ENCODE data around the gene LRTM2.

The LRTM2 gene

DNA sequence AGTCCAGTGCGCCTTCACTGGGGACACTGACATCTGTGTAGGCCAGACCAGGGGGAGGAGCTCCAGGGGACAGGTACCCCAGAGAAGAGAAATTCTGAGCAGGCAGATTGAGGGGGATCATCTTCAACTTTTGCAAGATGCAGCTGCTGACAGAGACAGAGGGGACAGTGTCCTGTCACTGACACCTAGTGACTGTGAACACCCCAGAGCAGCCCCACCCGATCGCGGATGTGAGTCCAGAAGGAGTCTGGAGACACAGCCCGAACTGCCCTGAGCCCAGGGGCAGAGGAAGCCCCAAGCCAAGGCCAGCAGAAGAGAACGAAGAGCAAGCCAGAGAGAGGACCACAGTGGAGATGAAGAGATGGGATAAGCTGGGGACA, 21.7 kb upstream of the LRTM2 start:
- no peak for DNase-seq

DNA sequence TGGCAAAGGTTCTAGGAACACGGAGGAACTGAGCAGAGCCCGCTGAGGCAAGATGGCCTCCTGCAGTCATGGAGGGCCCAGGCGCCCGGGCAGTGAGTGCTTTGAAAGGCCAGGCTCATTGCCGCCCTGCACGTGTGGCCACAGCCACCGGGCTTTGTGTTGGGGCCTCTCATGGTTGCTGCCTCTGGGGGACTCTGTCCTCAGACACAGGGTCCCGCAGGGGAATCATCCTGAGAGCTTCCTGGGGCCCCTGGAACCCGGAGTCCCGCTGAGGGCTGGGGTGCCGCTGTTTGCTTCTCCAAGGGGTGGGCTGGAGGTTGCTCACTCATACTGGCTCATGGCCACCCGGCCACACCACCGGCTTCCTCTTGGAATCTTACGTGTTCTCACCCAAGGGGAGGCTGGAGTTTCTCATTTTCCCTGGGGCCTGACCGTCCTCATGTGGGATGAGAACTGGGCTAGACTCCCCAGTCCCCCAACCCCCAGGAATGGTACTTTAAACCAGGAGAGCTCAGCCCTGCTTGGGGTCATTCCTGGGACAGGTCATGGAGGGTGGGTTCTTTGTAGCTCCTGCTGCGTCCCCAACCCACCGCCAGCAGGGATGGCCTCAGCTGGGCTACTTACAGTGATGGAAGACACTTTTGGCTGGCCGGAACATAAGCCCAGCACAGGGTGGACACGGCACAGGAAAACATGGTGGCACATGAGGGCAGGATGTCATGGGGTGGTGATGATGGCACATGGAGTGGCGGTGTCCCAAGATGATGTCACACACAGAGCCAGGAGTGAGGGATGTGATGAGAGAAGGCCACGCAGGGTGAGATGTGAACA, 21.1 kb upstream of the LRTM2 start:
- DNase-seq = no peak

DNA sequence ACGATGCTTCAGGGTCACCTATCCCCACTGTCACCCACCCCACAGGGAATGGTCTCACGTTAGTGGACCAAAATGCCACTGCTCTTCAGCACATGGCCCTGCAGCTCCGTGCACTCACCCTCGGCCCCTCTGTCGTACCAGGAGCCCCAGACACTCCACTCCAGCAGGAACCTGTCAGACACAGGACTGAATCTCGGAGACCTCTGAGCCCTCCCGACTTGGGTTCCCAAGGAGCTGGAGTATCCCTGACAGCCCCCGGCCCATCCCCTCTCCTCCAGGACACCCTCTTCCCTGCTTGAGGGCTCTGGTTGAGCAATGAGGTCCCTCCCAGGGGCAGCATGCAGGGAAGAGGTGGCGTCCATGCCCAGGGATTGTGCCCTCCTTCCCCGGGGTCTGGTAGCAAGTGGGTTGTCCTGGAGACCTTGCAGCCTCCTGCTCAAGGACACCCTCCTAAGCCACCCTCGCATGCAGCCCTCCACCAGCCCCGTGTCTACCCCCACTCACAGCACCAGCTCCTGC, 20.4 kb upstream of the LRTM2 start:
- DNase-seq = no peak

DNA sequence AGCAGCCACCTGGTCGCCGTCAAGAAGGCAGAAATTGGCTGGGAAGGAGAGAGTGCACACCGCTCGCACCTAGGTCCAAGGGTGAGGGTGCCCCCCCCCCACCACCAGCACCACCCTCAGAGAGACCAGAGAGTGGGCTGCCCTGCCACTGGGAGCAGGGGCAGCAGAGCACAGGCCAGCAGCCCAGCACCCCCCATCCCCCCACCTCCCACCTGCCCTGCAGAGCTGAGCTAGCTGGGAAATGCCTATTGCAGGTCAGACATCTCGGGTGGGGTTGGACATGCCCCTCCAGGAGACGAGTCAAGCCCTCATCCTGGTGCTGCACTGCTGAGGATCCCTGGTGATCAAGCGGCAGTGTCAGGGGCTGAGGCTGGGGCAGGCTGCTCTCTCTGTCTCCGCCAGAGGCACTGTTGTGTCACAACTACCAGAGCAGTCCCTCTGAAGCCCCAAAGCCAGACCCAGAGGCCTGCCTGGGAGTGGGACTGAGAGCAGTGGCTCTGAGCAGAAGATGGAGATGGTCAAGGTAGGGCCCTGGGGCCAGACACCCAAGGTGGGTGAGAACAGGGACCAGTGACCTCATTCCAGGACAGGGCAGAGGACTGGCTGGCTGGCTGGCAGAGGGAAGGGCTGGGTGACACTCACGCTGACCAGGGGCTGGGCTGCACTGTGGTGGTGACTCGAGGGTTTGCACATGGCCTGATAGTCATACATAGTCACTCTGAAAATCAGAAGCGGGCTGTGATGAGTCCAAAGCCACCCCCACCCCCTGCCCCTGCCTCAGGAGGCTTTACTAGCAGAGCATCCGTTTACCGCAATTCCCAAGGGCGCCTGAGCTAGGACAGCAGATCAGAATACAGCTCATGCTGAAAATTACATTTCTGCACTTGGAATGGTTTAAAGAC, 19.7 kb upstream of the LRTM2 start:
- no peak for DNase-seq

DNA sequence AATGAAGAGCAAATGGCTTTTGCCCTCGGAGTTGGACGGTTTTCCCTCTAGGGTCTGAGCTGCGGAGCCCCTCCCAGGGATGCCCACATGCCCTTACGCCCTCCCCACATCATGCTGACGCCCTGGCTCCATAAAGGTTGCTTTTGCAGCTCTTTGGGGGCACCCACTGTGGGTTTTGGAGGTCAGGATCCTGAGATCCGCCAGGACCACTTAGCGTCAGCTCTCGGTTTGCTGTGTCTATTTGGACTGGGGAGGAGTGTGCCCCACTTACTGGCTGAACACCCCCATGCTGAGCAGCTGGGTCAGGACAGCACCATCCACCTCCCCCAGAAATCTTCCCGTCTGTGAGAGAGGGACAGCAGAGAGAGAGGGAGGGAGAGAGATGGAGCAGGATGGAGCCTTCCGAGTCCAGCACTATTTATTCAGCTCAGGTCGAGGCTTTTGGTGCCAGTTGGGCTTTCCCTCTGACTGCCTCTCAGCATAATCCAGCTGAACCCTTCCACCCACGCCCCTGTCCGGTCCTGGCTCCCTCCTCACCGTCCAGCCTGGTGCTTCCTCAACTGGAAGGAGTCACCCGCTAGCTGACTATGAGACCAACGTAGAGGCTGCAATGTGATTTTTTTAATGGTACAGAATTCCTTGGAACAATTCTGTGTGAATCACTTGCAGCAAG, 18.9 kb upstream of the LRTM2 start:
- DNase-seq = no peak

DNA sequence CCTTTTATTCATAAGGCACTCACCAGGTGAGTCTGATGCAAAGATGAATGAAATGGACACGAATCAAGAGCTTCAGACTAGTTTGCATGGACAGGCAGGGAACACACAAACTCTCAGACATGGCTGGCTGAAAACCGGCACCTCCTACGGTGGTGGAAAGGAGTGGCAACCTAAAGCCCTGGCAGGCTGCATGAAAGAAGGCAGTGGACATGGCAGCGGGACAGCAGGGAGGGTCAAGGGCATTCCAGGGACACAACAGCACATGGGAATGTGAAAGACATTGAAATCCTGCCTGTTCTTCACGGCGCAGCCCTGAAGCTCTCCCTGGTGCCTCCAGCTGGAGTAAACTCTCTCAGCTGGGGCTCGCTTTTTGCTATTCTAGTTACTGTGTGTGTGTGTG, 16.6 kb upstream of the LRTM2 start:
- DNase-seq = no peak

DNA sequence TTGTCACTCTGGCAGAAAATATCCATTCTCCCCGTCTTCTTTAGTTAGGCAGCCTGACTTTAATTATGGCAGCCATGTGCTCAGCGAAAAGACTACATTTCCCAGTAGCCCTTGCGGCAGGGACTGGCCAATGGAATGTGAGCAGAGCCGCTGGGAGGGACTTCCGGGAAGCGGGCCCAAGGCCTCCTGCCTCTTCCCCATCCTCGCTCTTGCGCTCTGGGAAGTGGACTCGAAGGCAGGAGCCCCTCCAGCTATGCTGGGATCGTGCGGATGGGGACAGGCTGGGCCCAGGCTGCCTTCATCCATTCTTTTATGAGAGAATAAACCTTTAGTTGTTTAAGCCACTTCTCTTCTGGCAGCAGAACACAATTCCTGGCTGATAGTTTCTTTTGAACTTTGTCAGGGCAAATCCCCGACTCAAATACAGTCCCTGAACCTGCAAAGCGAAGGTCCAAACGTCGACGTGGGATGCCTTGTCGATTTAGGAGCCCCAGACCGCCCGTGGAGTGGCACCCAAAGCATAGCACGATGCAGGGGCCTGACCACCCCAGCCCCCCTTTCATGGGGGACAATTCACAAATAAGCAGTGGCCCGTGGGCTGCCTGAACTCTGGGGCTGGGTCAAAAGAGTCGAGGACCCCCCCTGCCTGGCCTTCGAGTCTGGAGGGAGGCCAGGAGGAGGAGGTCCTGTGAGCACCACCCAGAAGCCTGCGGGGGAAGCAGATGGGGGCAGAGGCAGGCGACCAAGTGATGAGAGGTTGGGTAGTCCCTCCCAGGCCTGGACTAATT, 15.6 kb upstream of the LRTM2 start:
- DNase-seq = peak in 1 of 2 experiments; percentile 70

DNA sequence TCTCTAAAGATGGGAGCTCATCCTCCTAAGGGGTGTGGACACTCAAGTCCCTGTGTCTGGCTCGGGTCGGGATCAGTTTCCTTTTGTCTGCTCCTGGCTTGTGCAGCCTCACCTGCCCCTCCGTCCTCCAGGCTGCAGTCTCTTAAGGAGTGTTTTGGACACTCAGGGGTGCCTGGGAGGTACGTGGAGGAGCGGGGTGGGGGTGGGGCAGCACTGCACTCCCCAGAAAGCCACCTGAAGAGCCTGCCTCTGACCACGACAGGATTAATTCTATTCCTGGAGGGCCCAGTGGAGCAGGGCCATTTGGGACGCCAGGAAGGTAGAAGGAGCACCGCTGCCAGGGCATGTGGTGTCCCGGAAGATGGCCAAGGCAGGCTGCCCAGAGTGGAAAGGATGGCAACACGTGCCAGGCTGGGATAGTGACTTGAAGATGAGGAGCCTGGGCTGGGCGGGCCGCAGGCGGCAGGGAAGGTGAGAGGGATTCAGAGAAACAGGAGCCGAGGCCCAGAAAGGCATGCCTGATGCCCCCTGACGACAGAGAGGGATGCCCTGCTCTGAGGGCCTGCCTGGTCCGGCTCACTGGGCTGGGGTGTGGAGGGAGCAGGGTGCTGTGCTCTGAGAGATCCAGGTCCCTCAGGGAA, 14.8 kb upstream of the LRTM2 start:
- peak; percentile 27 to 65 for DNase-seq

DNA sequence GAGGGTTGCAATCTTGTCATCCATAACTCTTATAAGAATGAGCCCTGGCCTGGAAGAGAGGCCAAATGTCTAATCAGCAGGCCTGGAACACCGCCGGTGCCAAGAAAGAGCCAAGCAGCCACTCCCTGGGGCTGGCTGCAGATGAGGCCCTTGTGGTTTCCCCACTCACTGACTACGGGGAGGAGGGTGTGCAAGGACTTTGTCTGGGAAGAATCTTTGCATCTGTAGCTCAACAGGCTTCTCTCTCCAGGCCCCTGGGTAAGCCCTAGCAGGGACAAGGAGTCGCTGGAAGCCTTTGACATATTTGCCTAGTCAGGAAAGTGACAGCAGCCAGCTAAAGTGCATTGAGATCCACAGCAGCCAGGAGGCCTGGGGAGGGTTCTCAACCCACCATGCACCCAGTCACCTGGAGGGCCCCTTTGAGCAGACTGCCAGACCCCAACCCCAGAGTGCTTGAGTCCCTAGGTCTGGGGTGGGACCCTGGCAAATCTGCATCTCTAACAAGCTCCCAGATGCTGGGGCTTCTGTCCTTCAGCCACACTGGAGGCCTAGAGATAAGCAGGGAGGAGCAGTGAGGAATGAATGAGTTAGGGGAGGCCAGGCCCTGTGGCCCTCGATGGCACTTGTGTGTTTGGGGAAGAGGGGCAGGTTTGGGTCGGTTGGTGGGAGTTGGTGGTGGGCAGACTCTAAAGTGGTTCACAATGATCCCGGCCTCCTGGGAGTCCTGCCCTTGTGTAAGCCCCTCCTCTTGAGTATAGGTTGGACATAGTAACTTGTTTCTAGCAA, 13.9 kb upstream of the LRTM2 start:
- DNase-seq = no peak

DNA sequence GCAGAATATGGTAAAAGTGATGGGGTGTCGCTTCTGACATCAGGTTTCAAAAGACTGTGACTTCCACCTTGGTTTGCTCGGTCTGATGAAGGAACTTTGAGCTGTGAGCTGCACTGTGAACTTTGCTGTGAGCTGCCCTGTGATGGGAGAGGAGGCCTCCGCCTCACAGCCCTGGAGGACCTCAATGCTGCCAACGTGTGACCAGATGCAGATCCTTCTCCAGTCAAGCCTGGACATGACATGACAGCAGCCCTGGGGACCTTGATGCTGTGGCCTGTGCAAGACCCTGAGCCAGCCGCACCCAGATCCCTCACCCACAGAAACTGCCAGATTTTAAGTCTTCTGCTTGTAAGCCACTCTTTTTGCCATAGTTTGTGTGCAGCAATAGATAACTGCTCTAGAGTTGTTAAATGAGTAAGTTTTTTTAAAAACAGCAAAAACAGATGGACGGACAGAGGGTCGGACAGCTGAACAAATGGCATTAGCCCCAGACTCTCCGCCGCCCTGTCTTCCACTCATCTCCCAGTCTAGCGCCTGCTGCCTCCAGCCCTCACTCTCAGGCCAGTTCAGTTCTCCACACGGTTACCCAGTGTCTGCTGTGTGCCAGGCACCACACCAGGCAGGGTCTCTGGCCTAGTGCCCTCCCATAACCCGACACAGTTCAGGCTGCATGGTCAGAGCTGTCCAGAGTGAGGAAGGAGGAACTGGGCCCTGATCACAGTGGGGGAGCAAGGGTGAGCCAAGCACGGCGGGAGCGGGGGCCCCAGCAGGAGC, 13.1 kb upstream of the LRTM2 start:
- no peak for DNase-seq

DNA sequence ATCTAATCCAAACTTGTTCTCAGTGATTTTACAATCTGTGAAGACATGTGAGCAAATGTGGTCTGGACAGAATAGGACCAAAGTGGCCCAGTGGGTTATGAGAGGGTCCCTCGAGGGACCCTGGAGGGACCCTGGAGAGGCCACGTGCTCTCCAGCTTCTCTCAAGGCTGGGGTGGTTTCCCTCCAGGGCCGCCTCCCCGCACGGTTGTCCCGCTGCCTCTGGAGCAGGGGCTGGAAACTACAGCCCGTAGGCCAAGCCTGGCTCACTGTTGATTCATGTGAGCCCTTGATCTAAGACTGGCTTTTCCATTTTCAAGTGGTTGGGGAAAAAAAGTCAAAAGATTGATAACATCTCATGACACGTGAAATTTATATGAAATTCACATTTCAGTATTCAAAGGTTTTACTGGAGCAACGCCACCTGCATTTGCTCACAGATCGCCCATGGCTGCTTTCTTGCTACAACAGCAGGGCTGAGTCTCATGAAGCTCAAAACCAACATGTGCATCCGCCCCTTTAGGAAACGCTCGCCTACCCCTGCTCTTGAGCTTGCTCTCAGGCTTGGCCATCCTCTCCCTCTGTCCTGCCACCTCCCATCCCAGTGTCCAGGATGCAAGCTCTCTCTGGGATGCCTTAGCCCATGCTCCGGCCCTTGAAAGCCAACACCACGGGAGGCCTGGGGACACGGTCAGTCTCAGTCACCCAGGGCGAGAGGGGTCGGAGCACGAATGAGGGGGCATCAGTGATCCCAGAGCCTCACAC, 12.1 kb upstream of the LRTM2 start:
- no peak for DNase-seq

DNA sequence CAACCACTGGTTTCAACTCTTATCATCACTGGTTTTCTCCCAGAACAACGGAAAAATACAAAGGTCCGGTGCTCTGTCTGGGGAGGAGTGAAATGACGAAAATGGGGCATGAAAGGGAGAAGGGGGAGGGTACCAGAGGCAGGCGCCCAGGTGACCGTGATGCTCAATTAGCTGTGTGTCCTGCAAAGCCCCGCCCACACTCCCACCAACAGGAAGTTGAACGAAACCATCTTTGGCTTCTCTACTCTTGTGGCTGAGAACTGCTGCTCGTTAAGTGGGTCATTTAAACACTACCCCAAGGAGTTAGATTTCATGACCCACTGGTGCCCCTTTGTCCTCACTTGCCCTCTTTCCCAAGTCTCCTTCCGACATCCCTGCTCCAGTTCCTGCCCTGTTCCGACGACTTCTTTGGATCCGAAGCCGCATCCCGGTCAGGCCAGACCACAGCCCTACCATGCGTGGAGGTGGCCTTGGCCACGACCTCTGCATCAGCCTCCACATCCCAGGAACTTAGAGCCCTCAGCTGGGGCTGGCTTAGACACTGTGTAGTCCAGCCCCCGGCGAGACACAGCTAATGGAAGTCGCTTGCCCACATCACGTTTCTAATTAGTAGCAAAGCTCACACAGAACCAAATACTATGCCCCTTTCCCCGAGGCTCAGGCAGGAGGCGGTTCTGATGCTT, 11.4 kb upstream of the LRTM2 start:
- DNase-seq = no peak

DNA sequence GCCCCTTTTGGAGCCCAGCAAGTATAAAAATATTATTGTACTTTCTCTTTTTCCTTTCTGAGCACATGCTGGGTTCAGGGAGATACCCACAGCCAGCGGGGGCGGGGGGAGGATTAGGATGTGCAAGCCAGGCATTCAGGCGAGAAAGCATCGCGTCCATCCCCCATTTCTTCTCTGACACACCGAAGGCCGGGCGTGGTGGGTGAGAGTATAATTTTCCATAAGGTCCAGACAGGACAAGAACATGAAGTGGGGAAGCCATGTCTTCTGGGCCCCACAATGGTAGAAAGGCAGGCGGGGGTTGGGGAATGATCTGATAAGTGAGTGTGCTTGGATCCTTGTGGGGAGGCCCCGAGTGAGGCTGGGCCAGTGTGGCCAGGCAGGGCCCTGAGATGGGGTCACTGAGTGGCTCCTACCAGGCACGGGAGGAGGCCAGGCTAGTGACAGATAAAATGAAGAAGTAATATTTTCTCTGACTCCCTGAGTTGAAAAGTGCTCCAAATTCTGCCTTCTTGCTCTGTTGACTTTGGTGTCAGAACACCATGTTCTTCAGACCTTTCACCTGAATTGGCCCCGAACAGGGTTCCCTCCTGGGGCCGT, 10.7 kb upstream of the LRTM2 start:
- no peak for DNase-seq

DNA sequence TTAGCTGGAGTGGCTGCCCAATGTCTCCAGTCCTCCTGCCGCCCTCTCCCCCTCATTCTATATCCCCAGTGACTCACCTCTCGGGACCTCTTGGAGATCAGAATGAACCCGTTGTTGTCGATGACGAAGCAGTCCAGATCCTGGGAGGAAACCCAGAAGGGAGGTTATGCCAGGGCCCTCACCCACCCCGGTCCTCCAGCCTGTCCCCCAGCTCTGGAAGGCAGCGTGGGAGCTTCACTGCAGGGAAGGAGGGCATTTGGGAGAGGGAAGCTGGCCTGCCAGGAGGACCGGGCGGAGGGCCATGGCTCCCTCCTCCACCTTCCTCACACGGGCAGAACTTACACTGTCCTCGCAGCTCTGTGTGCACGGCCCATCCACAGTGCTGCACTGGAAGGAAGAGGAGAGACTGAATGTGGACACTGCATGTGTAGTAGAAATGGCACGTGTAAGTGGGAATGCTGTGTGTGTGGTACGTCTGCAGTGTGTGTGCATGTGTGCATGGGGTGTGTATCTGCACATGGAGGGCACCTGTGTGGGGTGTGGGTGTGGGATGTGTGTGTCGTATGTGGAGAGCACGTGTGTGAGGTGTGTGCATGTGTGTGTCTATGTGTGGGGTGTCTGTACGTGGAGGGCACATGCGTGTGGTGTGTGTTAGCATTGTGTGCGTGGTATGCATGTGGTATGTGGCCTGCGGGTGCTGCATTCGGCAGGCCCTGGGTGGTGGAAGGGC, 10.0 kb upstream of the LRTM2 start:
- DNase-seq = no peak

DNA sequence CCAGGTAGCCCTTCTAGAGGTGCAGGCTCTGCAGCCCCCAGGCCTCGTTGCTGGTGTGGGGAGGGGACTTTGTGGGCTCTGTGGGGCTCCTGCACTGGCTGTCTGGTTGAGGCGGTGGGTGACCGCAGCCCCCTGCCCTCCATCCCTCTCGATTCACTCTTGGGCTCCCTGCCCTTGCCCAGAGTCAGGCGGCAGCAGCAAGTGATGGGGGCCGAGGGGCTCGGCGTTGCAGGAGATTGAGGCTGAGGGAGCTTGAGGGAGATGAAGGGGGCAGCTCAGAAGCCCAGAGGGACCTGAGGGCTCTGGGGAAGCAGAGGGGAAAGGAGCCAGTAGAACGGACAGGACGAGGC, 9.5 kb upstream of the LRTM2 start:
- DNase-seq = no peak

DNA sequence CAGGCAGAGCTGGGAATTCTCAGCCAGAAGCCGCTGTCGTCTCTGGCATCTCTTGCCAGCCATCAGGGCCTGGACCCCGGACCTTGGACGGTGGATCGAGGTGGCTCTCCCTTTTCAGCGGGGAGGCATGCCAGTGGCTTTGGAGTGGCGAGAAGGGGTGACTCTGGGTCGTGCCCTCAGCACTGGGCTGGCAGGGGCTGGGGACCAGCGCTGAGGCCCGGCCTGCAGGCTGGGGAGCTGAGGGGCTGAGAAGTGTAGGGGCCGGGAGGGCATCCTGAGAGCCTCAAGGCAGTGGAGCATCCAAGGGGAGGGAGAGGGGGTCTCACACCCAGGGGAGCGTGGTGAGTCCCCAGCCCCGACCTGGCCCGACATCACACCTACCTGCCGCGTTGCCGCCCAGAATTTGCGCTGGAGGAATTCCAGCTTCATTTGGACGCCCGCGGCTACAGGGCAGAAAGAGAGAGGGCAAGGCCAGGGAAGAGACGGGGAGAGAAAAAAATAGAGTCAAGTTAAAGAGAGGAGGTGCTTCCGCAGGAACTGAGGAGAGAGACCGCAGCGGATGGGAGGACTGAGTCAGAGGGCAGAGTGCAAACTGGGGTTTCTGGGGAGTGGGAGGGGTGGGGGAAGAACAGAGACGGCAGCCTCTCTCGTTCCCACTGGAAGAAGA, 9.0 kb upstream of the LRTM2 start:
- no peak for DNase-seq

DNA sequence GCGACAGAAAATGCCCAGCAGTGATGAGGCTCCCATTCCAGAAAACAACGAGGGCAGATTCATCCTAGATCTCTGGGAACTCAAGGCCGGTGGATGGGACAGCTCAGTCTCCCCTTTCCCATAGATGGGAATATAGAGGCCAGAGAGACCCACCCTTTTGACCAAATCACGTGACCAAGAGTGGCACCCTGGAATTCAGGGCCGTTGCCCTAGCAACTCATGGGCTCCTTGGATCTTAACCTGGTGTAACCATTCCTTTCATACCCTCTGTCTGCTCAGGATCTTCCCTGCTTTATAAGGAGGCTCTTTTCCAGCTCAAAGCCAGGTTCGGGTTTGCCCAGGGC, 8.4 kb upstream of the LRTM2 start:
- DNase-seq = no peak
